HEK293T (cell line): Measurements from ENCODE around the gene HYAL2.

Experiments
- CTCF ChIA-PET: fragments of 350-600 bp; formaldehyde crosslinking; extraction: SDS; loops from one replicate; lab custom pipeline; 2021; ENCODE audit warnings: antibody characterized with exemption, inconsistent platforms; lab: Yijun Ruan, JAX
- POLR2A ChIA-PET: fragments of 350-600 bp; formaldehyde crosslinking; extraction: SDS; loops from one replicate; lab custom pipeline; 2020; ENCODE audit warnings: antibody characterized with exemption, inconsistent platforms; lab: Yijun Ruan, JAX
- DNase-seq: peaks from one replicate; pipeline ENCODE4 v3.0.0; 2012; ENCODE audit warnings: mixed read lengths; ENCODE audit errors: extremely low spot score
- ARNT ChIP-seq: fragments of 450-650 bp; IDR thresholded peaks from 2 replicates; pipeline ENCODE4 v1.6.1; 2017; ENCODE audit warnings: mild to moderate bottlenecking
- BHLHE40 ChIP-seq: fragments of 450-650 bp; IDR thresholded peaks from 2 replicates; pipeline ENCODE4 v1.6.1; 2016; ENCODE audit warnings: mild to moderate bottlenecking, moderate library complexity, borderline replicate concordance
- CTBP1 ChIP-seq: fragments of 450-650 bp; IDR thresholded peaks from 2 replicates; pipeline ENCODE4 v1.6.1; 2016; ENCODE audit warnings: borderline replicate concordance
- ELF4 ChIP-seq: fragments of 450-650 bp; IDR thresholded peaks from 2 replicates; pipeline ENCODE4 v1.6.1; 2017; ENCODE audit warnings: antibody characterized with exemption
- FOXA1 ChIP-seq: fragments of 450-650 bp; IDR thresholded peaks from 2 replicates; pipeline ENCODE4 v1.6.1; 2016; ENCODE audit warnings: mild to moderate bottlenecking
- FOXK2 ChIP-seq: fragments of 450-650 bp; IDR thresholded peaks from 2 replicates; pipeline ENCODE4 v1.6.1; 2016; ENCODE audit warnings: mild to moderate bottlenecking
- FOXM1 ChIP-seq: fragments of 450-650 bp; IDR thresholded peaks from 2 replicates; pipeline ENCODE4 v1.6.1; 2017; ENCODE audit warnings: mild to moderate bottlenecking, borderline replicate concordance
- HDGF ChIP-seq: fragments of 450-650 bp; IDR thresholded peaks from 2 replicates; pipeline ENCODE4 v1.6.1; 2017; ENCODE audit warnings: antibody characterized with exemption, borderline replicate concordance
- L3MBTL2 ChIP-seq: fragments of 450-650 bp; conservative IDR thresholded peaks from 2 replicates; pipeline ENCODE4 v1.6.1; 2016; ENCODE audit warnings: mild to moderate bottlenecking
- LEF1 ChIP-seq: fragments of 450-650 bp; IDR thresholded peaks from 2 replicates; pipeline ENCODE4 v1.6.1; 2017; ENCODE audit warnings: mild to moderate bottlenecking, borderline replicate concordance
- NFRKB ChIP-seq: fragments of 450-650 bp; IDR thresholded peaks from 2 replicates; pipeline ENCODE4 v1.6.1; 2016; ENCODE audit warnings: mild to moderate bottlenecking, moderate library complexity
- PKNOX1 ChIP-seq: fragments of 450-650 bp; IDR thresholded peaks from 2 replicates; pipeline ENCODE4 v1.6.1; 2016
- SP1 ChIP-seq: fragments of 450-650 bp; IDR thresholded peaks from 2 replicates; pipeline ENCODE4 v1.6.1; 2017
- SUZ12 ChIP-seq: fragments of 450-650 bp; IDR thresholded peaks from 2 replicates; pipeline ENCODE4 v1.6.1; 2016; ENCODE audit warnings: mild to moderate bottlenecking
- TARDBP ChIP-seq: fragments of 450-650 bp; IDR thresholded peaks from 2 replicates; pipeline ENCODE4 v1.6.1; 2016
- ZNF384 ChIP-seq: fragments of 450-650 bp; IDR thresholded peaks from 2 replicates; pipeline ENCODE4 v1.6.1; 2016

The HYAL2 gene

GRCh38 chr3:50271314-50271936, 51.1 kb downstream of the HYAL2 start:
- ChIA-PET CTCF (interaction anchor here (2.1 to 2.6 kb wide), 2 partner anchors 11 to 44 kb away, joined by 5 to 9 read pairs; no protein-coding TSS in a partner anchor), POLR2A (interaction anchor here (1.5 to 2.1 kb wide), 2 partner anchors 11 to 66 kb away, joined by 3 to 6 read pairs; no protein-coding TSS in a partner anchor)
- DNase-seq = no peak
- no peak for TF ChIP-seq ELF4
- TF ChIP-seq CTBP1 = no peak
- TF ChIP-seq FOXM1 = no peak
- TF ChIP-seq ARNT = no peak
- TF ChIP-seq FOXA1 = no peak
- TF ChIP-seq PKNOX1 = no peak
- no peak for TF ChIP-seq FOXK2
- no peak for TF ChIP-seq NFRKB
- TF ChIP-seq LEF1 = no peak
- TF ChIP-seq HDGF = no peak
- TF ChIP-seq L3MBTL2 = no peak

GRCh38 chr3:50270422-50271224, 51.9 kb downstream of the HYAL2 start:
- CTCF ChIA-PET = interaction anchor here (2.1 to 2.6 kb wide), 2 partner anchors 10 to 43 kb away, joined by 5 to 9 read pairs; no protein-coding TSS in a partner anchor
- TF ChIP-seq FOXM1 (no peak), FOXA1 (no peak), L3MBTL2 (no peak), SUZ12 (no peak), FOXK2 (no peak), LEF1 (no peak), HDGF (no peak), ZNF384 (no peak), NFRKB (no peak), CTBP1 (no peak), ELF4 (no peak), SP1 (no peak), BHLHE40 (no peak), ARNT (no peak), PKNOX1 (no peak)
- DNase-seq = no peak
- POLR2A ChIA-PET = interaction anchor here (1.5 to 2.1 kb wide), 2 partner anchors 11 to 67 kb away, joined by 3 to 6 read pairs; no protein-coding TSS in a partner anchor

- no peak for DNase-seq
- POLR2A ChIA-PET = interaction anchor here (1.0 to 2.0 kb wide), 4 partner anchors 10 to 67 kb away, joined by 3 to 8 read pairs (median 4); no protein-coding TSS in a partner anchor
- CTCF ChIA-PET = interaction anchor here (1.4 to 2.6 kb wide), 2 partner anchors 10 to 23 kb away, joined by 5 to 9 read pairs; no protein-coding TSS in a partner anchor
- TF ChIP-seq ARNT = no peak
- no peak for TF ChIP-seq CTBP1
- no peak for TF ChIP-seq SP1
- no peak for TF ChIP-seq HDGF
- TF ChIP-seq FOXA1 = no peak
- no peak for TF ChIP-seq NFRKB
- no peak for TF ChIP-seq ELF4
- no peak for TF ChIP-seq SUZ12
These were observed 52.5 kb downstream of the HYAL2 start for GRCh38 chr3:50269977-50270413.

- no peak for TF ChIP-seq SP1
- TF ChIP-seq ARNT = no peak
- TF ChIP-seq ZNF384 = no peak
- no peak for TF ChIP-seq SUZ12
- no peak for TF ChIP-seq FOXA1
- no peak for TF ChIP-seq NFRKB
- no peak for TF ChIP-seq FOXM1
- no peak for TF ChIP-seq CTBP1
- TF ChIP-seq HDGF = no peak
- TF ChIP-seq TARDBP = no peak
- TF ChIP-seq BHLHE40 = no peak
- TF ChIP-seq LEF1 = no peak
- TF ChIP-seq PKNOX1 = no peak
- no peak for TF ChIP-seq FOXK2
- TF ChIP-seq L3MBTL2 = no peak
- no peak for TF ChIP-seq ELF4
- no peak for DNase-seq
- ChIA-PET CTCF (interaction anchor here (1.4 kb wide), 1 partner anchor 23 kb away, joined by 5 read pairs; no protein-coding TSS in a partner anchor), POLR2A (interaction anchor here (1.0 to 2.0 kb wide), 3 partner anchors 10 to 68 kb away, joined by 4 to 8 read pairs (median 5); no protein-coding TSS in a partner anchor)
These were observed 53.1 kb downstream of the HYAL2 start for GRCh38 chr3:50269460-50269859.
